ENCODE results near the gene CDR2L. TPM values are rescaled to one million over a fixed set of nuclear protein-coding genes. Genes with fewer than 3 reads are reported as not detected.
A peak's percentile ranks its signal among the peaks of the same experiment; 100 is the strongest.

Gene CDR2L
- total RNA-seq, 1 donor from 2014 or later: 17.2 TPM

GRCh38 chr17:74954665-74955421, 32.6 kb upstream of the CDR2L start:
- Mint-ChIP-seq H3K4me1 (ENCODE audit: low read depth) (peaks cover 7% of the 10 kb centered on the region), H3K36me3 (ENCODE audit: insufficient read depth) (peaks cover 16% of the 10 kb centered on the region), H3K27ac (no peak overlapping the region), H3K4me3 (ENCODE audit: low read depth) (no peak overlapping the region), H3K9me3 (ENCODE audit: low read depth) (no peaks in the 10 kb centered on the region), H3K27me3 (no peaks in the 10 kb centered on the region)
- TF ChIP-seq, protein P1, sequence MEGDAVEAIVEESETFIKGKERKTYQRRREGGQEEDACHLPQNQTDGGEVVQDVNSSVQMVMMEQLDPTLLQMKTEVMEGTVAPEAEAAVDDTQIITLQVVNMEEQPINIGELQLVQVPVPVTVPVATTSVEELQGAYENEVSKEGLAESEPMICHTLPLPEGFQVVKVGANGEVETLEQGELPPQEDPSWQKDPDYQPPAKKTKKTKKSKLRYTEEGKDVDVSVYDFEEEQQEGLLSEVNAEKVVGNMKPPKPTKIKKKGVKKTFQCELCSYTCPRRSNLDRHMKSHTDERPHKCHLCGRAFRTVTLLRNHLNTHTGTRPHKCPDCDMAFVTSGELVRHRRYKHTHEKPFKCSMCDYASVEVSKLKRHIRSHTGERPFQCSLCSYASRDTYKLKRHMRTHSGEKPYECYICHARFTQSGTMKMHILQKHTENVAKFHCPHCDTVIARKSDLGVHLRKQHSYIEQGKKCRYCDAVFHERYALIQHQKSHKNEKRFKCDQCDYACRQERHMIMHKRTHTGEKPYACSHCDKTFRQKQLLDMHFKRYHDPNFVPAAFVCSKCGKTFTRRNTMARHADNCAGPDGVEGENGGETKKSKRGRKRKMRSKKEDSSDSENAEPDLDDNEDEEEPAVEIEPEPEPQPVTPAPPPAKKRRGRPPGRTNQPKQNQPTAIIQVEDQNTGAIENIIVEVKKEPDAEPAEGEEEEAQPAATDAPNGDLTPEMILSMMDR (IDR thresholded peaks at IDR 0.05; ENCODE audit: unreplicated experiment): no peak
- DNase-seq (ENCODE audit: low spot score, unreplicated experiment): no peak

DNA sequence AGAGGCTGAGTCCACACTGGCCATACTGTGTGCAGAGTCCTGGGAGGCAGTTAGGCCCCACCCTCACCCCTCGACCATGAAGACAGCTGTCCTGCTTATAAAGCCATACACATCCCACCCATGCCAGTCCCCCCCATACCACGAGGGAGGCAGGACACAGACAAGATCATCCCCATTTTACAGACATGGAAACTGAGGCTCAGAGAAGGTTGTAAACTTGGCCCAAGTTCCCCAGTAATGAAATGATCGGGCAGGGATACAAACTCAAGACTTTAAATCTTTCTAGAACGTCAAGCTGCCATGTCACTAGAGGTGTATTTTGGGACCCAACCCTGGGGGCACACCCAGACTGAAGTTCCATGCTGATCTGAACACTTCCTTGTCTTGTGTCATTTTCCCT, 31.3 kb upstream of the CDR2L start:
- DNase-seq (ENCODE audit: low spot score, unreplicated experiment): no peak
- no peak overlapping the region for H3K4me3 Mint-ChIP-seq (ENCODE audit: low read depth)
- H3K9me3 Mint-ChIP-seq (ENCODE audit: low read depth): no peaks in the 10 kb centered on the region
- no peak overlapping the region for H3K27ac Mint-ChIP-seq
- TF ChIP-seq, protein P1 (IDR thresholded peaks at IDR 0.05; ENCODE audit: unreplicated experiment): no peak
- peaks cover 17% of the 10 kb centered on the region for H3K36me3 Mint-ChIP-seq (ENCODE audit: insufficient read depth)
- H3K4me1 Mint-ChIP-seq (ENCODE audit: low read depth): no peaks in the 10 kb centered on the region
- no peaks in the 10 kb centered on the region for H3K27me3 Mint-ChIP-seq

DNA sequence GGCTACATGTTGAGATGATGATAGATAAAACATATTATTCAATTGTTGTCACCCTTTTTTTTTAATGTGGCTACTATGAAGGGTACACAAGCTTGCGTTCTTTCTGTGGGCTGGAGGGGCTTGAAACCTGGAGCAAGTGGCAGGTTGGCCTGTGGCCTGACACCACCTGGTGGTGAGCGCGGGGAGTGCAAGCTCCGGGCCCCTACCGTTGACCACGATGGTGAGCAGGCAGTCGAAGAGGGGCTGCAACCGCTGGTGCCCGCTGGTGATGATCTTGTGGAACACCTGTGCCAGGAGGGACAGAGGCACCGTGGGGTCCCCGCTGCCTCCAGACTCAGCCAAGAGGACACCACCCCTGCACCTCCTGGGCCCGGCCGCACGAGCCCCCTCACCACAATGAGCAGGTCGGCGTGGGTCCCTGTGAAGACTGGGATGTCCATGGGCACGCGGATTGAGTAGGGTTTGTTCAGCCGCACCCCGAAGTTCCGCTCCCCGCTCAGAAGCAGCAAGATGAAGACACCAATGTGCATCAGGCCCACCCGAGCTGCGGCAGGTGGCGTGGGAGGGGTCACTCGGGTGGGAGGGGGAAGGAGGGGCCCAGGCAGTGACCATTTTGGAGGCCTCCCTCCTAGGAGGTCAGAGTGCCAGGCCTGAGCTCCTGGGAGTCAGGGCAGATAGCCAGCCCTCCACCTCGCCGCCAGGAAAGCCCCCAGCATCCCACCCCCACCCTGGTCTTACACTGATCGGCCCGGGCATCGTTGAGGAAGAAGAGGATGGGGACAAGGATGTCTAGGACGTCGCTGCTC, 29.3 kb upstream of the CDR2L start:
- Mint-ChIP-seq H3K4me1 (ENCODE audit: low read depth) (no peaks in the 10 kb centered on the region), H3K27me3 (no peaks in the 10 kb centered on the region), H3K27ac (peak overlapping the region; percentile 20), H3K9me3 (ENCODE audit: low read depth) (no peaks in the 10 kb centered on the region), H3K4me3 (ENCODE audit: low read depth) (no peak overlapping the region), H3K36me3 (ENCODE audit: insufficient read depth) (peaks cover 16% of the 10 kb centered on the region)
- TF ChIP-seq, protein P1 (IDR thresholded peaks at IDR 0.05; ENCODE audit: unreplicated experiment): peak; percentile 86
- peak; percentile 87 for DNase-seq (ENCODE audit: low spot score, unreplicated experiment)

- DNase-seq (ENCODE audit: low spot score, unreplicated experiment): no peak
- Mint-ChIP-seq H3K4me3 (ENCODE audit: low read depth) (no peak overlapping the region), H3K36me3 (ENCODE audit: insufficient read depth) (peaks cover 12% of the 10 kb centered on the region), H3K9me3 (ENCODE audit: low read depth) (no peaks in the 10 kb centered on the region), H3K4me1 (ENCODE audit: low read depth) (no peaks in the 10 kb centered on the region), H3K27ac (no peak overlapping the region), H3K27me3 (no peaks in the 10 kb centered on the region)
- TF ChIP-seq, protein P1 (IDR thresholded peaks at IDR 0.05; ENCODE audit: unreplicated experiment): no peak
These were observed 27.5 kb upstream of the CDR2L start for GRCh38 chr17:74959826-74960515.
